ENCODE measurements around the gene ZBTB4.

DNA sequence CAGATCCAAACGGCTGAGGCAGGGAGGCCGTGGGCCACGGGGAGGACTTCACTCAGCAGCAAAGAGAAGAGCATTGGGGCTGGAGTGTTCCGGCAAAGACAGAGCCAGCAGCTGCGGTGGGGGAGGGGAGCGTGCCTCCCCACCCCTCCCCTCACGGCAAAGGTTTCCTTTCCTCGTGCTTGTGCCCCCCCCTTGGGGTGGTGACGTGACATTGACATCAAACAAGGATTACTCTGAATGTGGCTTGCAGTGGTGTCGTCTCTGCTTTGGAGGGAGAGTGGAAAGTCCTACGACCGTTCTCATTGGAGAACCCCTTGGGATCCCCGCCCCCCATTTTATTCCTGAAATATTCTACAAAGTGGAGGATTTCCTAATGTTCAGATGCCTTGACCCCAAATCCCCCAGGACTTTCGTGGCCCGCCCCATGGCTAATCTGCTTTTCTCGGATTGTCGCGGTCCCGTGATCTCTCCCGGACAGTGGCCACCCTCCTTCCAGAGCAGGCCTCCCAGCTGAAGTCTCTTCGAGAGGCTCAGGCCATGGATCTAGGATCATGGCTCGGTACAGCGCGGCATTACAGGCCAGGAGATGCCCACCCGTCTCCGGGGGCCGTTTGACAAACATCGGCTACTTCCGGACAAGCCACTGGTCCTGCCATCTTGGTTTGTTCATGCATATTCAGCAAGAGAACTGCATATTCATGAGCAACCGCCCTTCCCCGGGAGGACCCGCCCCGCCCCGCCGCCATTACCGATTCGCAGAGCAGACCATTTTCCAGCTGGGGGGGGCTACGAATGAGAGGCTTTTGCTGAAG is 4.0 kb upstream of the ZBTB4 start:
- TF ChIP-seq EZH2 (IDR thresholded peaks at IDR 0.05; ENCODE audit: borderline replicate concordance, low read depth, low read length, severe bottlenecking), result no peak
- TF ChIP-seq, protein P1, sequence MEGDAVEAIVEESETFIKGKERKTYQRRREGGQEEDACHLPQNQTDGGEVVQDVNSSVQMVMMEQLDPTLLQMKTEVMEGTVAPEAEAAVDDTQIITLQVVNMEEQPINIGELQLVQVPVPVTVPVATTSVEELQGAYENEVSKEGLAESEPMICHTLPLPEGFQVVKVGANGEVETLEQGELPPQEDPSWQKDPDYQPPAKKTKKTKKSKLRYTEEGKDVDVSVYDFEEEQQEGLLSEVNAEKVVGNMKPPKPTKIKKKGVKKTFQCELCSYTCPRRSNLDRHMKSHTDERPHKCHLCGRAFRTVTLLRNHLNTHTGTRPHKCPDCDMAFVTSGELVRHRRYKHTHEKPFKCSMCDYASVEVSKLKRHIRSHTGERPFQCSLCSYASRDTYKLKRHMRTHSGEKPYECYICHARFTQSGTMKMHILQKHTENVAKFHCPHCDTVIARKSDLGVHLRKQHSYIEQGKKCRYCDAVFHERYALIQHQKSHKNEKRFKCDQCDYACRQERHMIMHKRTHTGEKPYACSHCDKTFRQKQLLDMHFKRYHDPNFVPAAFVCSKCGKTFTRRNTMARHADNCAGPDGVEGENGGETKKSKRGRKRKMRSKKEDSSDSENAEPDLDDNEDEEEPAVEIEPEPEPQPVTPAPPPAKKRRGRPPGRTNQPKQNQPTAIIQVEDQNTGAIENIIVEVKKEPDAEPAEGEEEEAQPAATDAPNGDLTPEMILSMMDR (IDR thresholded peaks at IDR 0.05; ENCODE audit: borderline replicate concordance, extremely low read depth, low read length, poor library complexity, severe bottlenecking), result no peak
